WTC11 (cell line): ENCODE data around the gene ZBTB47. TPM values are rescaled to one million over a fixed set of nuclear protein-coding genes. Genes with fewer than 3 reads are reported as not detected.

Source experiments
- ATAC-seq: fragments of 200-7000 bp; cut with Tn5 transposase; 2 replicates; pipeline ENCODE4 v1.10.0; 2021; ENCODE audit warnings: mild to moderate bottlenecking, moderate library complexity
- CTCF ChIA-PET: fragments of 300-600 bp; sonication (Branson Sonifier 250); formaldehyde crosslinking; loops from one replicate; lab custom pipeline; 2021; ENCODE audit warnings: antibody characterized with exemption; lab: Charles Lee
- POLR2A ChIA-PET: fragments of 350-600 bp; sonication (Branson Sonifier 250); formaldehyde crosslinking; loops from one replicate; lab custom pipeline; 2021; ENCODE audit warnings: antibody characterized with exemption; lab: Charles Lee
- DNase-seq: peaks from one replicate; pipeline ENCODE4 v3.0.0; 2021; ENCODE audit warnings: low spot score
- H3K27ac Mint-ChIP-seq: 2 replicates; pipeline ENCODE4 v1.8.0; 2021; ENCODE audit warnings: mixed read lengths
- H3K27me3 Mint-ChIP-seq: 2 replicates; pipeline ENCODE4 v1.8.0; 2021; ENCODE audit warnings: low read depth, mild to moderate bottlenecking, moderate library complexity, mixed read lengths
- H3K36me3 Mint-ChIP-seq: 2 replicates; pipeline ENCODE4 v1.8.0; 2021; ENCODE audit warnings: mixed read lengths
- H3K4me1 Mint-ChIP-seq: 2 replicates; pipeline ENCODE4 v1.8.0; 2022; ENCODE audit warnings: mixed read lengths
- H3K4me3 Mint-ChIP-seq: 2 replicates; pipeline ENCODE4 v1.8.0; 2021; ENCODE audit warnings: mild to moderate bottlenecking, moderate library complexity, mixed read lengths
- H3K9me3 Mint-ChIP-seq: 2 replicates; pipeline ENCODE4 v1.8.0; 2021; ENCODE audit warnings: mixed read lengths
- CREM ChIP-seq: sonication (generic); formaldehyde crosslinking; IDR thresholded peaks from 2 replicates; pipeline ENCODE4 v1.8.1; 2022; ENCODE audit warnings: mild to moderate bottlenecking, missing genetic modification reagents, moderate library complexity
- ELF4 ChIP-seq: sonication (generic); formaldehyde crosslinking; IDR thresholded peaks from 2 replicates; pipeline ENCODE4 v1.8.1; 2022; ENCODE audit warnings: low read depth, mild to moderate bottlenecking, moderate library complexity, missing genetic modification reagents
- ESRRA ChIP-seq: sonication (generic); formaldehyde crosslinking; IDR thresholded peaks from 2 replicates; pipeline ENCODE4 v1.8.1; 2022; ENCODE audit warnings: mild to moderate bottlenecking, missing genetic modification reagents, borderline replicate concordance
- GTF2I ChIP-seq: fragments of 250-450 bp; sonication (Bioruptor Pico); conservative IDR thresholded peaks from 2 replicates; pipeline ENCODE4 v1.4.0; 2021; ENCODE audit warnings: mild to moderate bottlenecking
- HMGA2 ChIP-seq: fragments of 250-450 bp; sonication (Bioruptor Pico); IDR thresholded peaks from 2 replicates; pipeline ENCODE4 v1.4.0; 2021; ENCODE audit warnings: mild to moderate bottlenecking, moderate library complexity
- NFATC4 ChIP-seq: fragments of 250-450 bp; sonication (Bioruptor Pico); IDR thresholded peaks from 2 replicates; pipeline ENCODE4 v1.9.0; 2021; ENCODE audit warnings: mild to moderate bottlenecking
- NR2C2 ChIP-seq: sonication (generic); formaldehyde crosslinking; IDR thresholded peaks from 2 replicates; pipeline ENCODE4 v1.8.0; 2022; ENCODE audit warnings: mild to moderate bottlenecking, missing genetic modification reagents
- PRRX2 ChIP-seq: fragments of 250-450 bp; sonication (Bioruptor Pico); IDR thresholded peaks from 2 replicates; pipeline ENCODE4 v1.8.0; 2021; ENCODE audit warnings: mild to moderate bottlenecking
- RELA ChIP-seq: sonication (generic); formaldehyde crosslinking; IDR thresholded peaks from 2 replicates; pipeline ENCODE4 v1.8.1; 2022; ENCODE audit warnings: missing genetic modification reagents, mild to moderate bottlenecking, borderline replicate concordance
- SMAD4 ChIP-seq: sonication (generic); formaldehyde crosslinking; IDR thresholded peaks from 2 replicates; pipeline ENCODE4 v1.8.0; 2022; ENCODE audit warnings: mild to moderate bottlenecking, missing genetic modification reagents
- TEAD4 ChIP-seq: sonication (generic); formaldehyde crosslinking; IDR thresholded peaks from 2 replicates; pipeline ENCODE4 v1.8.0; 2022; ENCODE audit warnings: mild to moderate bottlenecking, missing genetic modification reagents
- TP53 ChIP-seq: sonication (generic); formaldehyde crosslinking; IDR thresholded peaks from 2 replicates; pipeline ENCODE4 v1.8.1; 2023; ENCODE audit warnings: mild to moderate bottlenecking, missing genetic modification reagents
- ZNF263 ChIP-seq: sonication (generic); formaldehyde crosslinking; IDR thresholded peaks from 2 replicates; pipeline ENCODE4 v1.8.1; 2022; ENCODE audit warnings: low read depth, mild to moderate bottlenecking, moderate library complexity, missing genetic modification reagents
- ZNF317 ChIP-seq: sonication (generic); formaldehyde crosslinking; IDR thresholded peaks from 2 replicates; pipeline ENCODE4 v1.8.1; 2023; ENCODE audit warnings: low read depth, mild to moderate bottlenecking, moderate library complexity, missing genetic modification reagents, borderline replicate concordance
- ZNF396 ChIP-seq: fragments of 250-450 bp; sonication (Bioruptor Pico); IDR thresholded peaks from 2 replicates; pipeline ENCODE4 v1.8.0; 2021; ENCODE audit warnings: mild to moderate bottlenecking, moderate library complexity, borderline replicate concordance
- ZNF416 ChIP-seq: fragments of 250-450 bp; sonication (Bioruptor Pico); IDR thresholded peaks from 2 replicates; pipeline ENCODE4 v1.9.0; 2021; ENCODE audit warnings: mild to moderate bottlenecking, inconsistent platforms
- ZNF671 ChIP-seq: fragments of 250-450 bp; sonication (Bioruptor Pico); IDR thresholded peaks from 2 replicates; pipeline ENCODE4 v1.8.0; 2021; ENCODE audit warnings: mild to moderate bottlenecking
- total RNA-seq: library from RNA; stranded (reverse); gene quantifications from 3 replicates; pipeline ENCODE4 v1.2.3, GENCODE V29; 2021
- TF ChIP-seq, protein P1 (sequence below): sonication (generic); formaldehyde crosslinking; IDR thresholded peaks from 2 replicates; pipeline ENCODE4 v1.8.1; 2022; ENCODE audit warnings: mild to moderate bottlenecking, missing genetic modification reagents, moderate library complexity, borderline replicate concordance
- TF ChIP-seq, protein P2 (sequence below): sonication (generic); formaldehyde crosslinking; IDR thresholded peaks from 2 replicates; pipeline ENCODE4 v1.8.0; 2023; ENCODE audit warnings: missing genetic modification reagents, mild to moderate bottlenecking, borderline replicate concordance
- TF ChIP-seq, protein P3 (sequence below): sonication (generic); formaldehyde crosslinking; IDR thresholded peaks from 2 replicates; pipeline ENCODE4 v1.8.0; 2023; ENCODE audit warnings: mild to moderate bottlenecking, missing genetic modification reagents
- TF ChIP-seq, protein P4 (sequence below): fragments of 250-450 bp; sonication (Bioruptor Pico); IDR thresholded peaks from 2 replicates; pipeline ENCODE4 v1.9.0; 2021; ENCODE audit warnings: mild to moderate bottlenecking
- TF ChIP-seq, protein P5 (sequence below): fragments of 250-450 bp; sonication (Bioruptor Pico); IDR thresholded peaks from 2 replicates; pipeline ENCODE4 v1.8.0; 2021; ENCODE audit warnings: mild to moderate bottlenecking
- TF ChIP-seq, protein P6 (sequence below): sonication (generic); formaldehyde crosslinking; IDR thresholded peaks from 2 replicates; pipeline ENCODE4 v1.8.1; 2022; ENCODE audit warnings: mild to moderate bottlenecking, moderate library complexity, missing genetic modification reagents

The ZBTB47 gene
- total RNA-seq, 1 experiment from 2014 or later, result 5.2 TPM

DNA sequence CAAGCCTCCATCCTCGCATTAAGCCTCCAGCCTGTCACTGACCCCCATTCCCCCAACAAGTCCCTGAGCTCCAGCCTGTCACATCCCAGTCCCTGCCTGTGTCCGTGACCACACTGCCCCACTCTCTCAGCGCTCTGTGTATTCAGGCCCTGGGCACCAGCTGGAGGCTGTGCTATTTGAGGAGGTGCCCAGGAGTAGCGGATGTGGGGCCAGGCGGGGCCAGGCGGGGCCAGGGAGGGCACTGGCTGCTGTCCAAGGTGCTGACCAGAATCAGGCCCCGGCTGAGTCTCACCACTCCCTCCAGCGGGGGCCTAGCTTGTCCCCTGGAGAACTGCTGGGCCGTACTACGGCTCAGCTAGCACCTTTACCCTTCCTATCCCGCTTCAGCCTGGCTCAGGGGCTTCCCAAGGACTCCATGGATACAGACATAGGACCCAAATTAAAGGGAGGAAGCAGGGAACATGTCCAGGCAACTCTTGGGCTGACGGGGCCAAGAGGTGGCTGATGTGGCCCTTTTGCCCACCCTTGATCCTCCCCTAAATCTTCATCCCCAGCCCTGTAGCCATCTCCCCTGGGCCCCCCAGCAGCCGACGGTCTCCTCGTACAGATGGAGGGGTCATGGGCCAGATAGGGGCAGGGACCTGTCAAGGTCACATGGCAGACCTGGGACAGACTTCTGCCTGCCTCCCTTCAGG, 48.0 kb downstream of the ZBTB47 start (continued):
- peak; percentile 71; the same call in 1 of the 2 replicates for TF ChIP-seq TEAD4 (CRISPR knock-in tag)
- TF ChIP-seq, protein P1, sequence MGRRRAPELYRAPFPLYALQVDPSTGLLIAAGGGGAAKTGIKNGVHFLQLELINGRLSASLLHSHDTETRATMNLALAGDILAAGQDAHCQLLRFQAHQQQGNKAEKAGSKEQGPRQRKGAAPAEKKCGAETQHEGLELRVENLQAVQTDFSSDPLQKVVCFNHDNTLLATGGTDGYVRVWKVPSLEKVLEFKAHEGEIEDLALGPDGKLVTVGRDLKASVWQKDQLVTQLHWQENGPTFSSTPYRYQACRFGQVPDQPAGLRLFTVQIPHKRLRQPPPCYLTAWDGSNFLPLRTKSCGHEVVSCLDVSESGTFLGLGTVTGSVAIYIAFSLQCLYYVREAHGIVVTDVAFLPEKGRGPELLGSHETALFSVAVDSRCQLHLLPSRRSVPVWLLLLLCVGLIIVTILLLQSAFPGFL, result peak; percentile 72; the same call in 1 of the 2 replicates
- TF ChIP-seq, protein P2, sequence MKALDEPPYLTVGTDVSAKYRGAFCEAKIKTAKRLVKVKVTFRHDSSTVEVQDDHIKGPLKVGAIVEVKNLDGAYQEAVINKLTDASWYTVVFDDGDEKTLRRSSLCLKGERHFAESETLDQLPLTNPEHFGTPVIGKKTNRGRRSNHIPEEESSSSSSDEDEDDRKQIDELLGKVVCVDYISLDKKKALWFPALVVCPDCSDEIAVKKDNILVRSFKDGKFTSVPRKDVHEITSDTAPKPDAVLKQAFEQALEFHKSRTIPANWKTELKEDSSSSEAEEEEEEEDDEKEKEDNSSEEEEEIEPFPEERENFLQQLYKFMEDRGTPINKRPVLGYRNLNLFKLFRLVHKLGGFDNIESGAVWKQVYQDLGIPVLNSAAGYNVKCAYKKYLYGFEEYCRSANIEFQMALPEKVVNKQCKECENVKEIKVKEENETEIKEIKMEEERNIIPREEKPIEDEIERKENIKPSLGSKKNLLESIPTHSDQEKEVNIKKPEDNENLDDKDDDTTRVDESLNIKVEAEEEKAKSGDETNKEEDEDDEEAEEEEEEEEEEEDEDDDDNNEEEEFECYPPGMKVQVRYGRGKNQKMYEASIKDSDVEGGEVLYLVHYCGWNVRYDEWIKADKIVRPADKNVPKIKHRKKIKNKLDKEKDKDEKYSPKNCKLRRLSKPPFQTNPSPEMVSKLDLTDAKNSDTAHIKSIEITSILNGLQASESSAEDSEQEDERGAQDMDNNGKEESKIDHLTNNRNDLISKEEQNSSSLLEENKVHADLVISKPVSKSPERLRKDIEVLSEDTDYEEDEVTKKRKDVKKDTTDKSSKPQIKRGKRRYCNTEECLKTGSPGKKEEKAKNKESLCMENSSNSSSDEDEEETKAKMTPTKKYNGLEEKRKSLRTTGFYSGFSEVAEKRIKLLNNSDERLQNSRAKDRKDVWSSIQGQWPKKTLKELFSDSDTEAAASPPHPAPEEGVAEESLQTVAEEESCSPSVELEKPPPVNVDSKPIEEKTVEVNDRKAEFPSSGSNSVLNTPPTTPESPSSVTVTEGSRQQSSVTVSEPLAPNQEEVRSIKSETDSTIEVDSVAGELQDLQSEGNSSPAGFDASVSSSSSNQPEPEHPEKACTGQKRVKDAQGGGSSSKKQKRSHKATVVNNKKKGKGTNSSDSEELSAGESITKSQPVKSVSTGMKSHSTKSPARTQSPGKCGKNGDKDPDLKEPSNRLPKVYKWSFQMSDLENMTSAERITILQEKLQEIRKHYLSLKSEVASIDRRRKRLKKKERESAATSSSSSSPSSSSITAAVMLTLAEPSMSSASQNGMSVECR, result peak; percentile 95; the same call in 1 of the 2 replicates
- TF ChIP-seq ESRRA, result peak; percentile 84; the same call in 1 of the 2 replicates
- no peak for TF ChIP-seq ZNF416 (CRISPR knock-in tag)
- TF ChIP-seq NR2C2 (CRISPR knock-in tag), result peak; percentile 54; the same call in 1 of the 2 replicates
- TF ChIP-seq, protein P3, sequence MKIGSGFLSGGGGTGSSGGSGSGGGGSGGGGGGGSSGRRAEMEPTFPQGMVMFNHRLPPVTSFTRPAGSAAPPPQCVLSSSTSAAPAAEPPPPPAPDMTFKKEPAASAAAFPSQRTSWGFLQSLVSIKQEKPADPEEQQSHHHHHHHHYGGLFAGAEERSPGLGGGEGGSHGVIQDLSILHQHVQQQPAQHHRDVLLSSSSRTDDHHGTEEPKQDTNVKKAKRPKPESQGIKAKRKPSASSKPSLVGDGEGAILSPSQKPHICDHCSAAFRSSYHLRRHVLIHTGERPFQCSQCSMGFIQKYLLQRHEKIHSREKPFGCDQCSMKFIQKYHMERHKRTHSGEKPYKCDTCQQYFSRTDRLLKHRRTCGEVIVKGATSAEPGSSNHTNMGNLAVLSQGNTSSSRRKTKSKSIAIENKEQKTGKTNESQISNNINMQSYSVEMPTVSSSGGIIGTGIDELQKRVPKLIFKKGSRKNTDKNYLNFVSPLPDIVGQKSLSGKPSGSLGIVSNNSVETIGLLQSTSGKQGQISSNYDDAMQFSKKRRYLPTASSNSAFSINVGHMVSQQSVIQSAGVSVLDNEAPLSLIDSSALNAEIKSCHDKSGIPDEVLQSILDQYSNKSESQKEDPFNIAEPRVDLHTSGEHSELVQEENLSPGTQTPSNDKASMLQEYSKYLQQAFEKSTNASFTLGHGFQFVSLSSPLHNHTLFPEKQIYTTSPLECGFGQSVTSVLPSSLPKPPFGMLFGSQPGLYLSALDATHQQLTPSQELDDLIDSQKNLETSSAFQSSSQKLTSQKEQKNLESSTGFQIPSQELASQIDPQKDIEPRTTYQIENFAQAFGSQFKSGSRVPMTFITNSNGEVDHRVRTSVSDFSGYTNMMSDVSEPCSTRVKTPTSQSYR (CRISPR knock-in tag), result peak; percentile 81; the same call in 1 of the 2 replicates
- TF ChIP-seq SMAD4, result peak; percentile 71; the same call in 1 of the 2 replicates
- TF ChIP-seq TP53 (CRISPR knock-in tag), result 0 out of 2 replicates have a peak, but pooled peaks have one; percentile 74
- TF ChIP-seq, protein P4, sequence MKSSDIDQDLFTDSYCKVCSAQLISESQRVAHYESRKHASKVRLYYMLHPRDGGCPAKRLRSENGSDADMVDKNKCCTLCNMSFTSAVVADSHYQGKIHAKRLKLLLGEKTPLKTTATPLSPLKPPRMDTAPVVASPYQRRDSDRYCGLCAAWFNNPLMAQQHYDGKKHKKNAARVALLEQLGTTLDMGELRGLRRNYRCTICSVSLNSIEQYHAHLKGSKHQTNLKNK, result no peak

DNA sequence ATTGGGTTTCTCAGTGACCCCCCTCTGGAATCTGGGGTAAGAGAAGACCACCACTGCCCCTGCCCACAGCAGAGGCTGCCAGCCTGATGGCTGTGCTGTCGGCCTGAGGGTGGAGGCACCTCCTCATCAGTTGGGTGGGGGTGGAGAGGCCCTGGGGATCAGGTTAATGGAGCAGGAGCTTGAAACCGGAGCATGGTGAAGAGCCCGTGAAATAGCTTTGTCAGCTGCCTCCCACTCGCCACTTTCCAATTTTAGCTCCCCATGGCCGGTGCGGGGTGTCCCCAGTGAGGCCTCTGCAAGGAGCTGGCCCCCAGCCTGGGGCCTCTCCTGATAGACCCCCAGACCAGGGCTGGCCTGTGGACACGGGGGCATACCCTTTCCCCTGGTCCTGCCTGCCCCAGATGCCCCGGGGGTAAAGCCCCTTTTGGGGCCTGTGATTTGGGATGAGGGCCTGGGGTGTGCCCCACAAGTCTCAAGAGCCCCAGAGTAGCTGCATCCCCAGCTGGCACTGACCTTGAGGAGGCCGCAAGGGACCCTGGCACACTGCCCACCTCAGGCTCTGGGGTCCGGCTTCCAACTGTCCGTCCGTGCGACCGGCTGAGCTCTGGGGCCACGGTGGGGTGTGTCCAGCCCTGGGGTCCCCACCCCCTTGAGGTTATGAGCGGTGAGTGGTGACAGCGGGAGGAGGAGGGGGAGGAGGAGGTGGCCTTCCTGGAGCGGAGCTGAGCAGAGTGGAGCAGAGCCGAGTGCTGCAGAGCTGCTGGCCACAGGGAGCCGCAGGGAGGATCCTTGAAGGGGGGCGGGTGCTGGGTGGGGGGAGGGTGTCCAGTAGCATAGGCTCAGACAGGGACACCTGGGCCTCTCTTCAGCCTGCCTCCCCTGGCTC, 48.8 kb downstream of the ZBTB47 start, which contains the start of gene HHATL:
Gene HHATL (minus strand): TSS at position 733 of the 886 bp plus-strand sequence. CDS start 1,972 bp downstream, outside the sequence.
- Mint-ChIP-seq H3K4me1 (peaks cover 8% of the 10 kb centered on the region), H3K27me3 (no peaks in the 10 kb centered on the region), H3K4me3 (no peak within 1 kb of the TSS), H3K36me3 (no peaks in the 10 kb centered on the region), H3K9me3 (no peaks in the 10 kb centered on the region), H3K27ac (no peak within 1 kb of the TSS)
- ChIA-PET CTCF (interaction anchor here (0.6 to 2.5 kb wide), 6 partner anchors 9 to 369 kb away, joined by 3 to 13 read pairs (median 7); no protein-coding TSS in a partner anchor), POLR2A (no interaction called here)
- ATAC-seq (no peak), DNase-seq (no peak)
- TF ChIP-seq ZNF317 (no peak), ZNF396 (CRISPR knock-in tag) (no peak), CREM (no peak), NFATC4 (CRISPR knock-in tag) (no peak), ELF4 (CRISPR knock-in tag) (no peak), ZNF671 (CRISPR knock-in tag) (no peak), PRRX2 (CRISPR knock-in tag) (no peak), RELA (CRISPR knock-in tag) (no peak), HMGA2 (CRISPR knock-in tag) (no peak), ZNF263 (CRISPR knock-in tag) (no peak), GTF2I (no peak)
- TF ChIP-seq, protein P5, sequence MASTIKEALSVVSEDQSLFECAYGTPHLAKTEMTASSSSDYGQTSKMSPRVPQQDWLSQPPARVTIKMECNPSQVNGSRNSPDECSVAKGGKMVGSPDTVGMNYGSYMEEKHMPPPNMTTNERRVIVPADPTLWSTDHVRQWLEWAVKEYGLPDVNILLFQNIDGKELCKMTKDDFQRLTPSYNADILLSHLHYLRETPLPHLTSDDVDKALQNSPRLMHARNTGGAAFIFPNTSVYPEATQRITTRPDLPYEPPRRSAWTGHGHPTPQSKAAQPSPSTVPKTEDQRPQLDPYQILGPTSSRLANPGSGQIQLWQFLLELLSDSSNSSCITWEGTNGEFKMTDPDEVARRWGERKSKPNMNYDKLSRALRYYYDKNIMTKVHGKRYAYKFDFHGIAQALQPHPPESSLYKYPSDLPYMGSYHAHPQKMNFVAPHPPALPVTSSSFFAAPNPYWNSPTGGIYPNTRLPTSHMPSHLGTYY (CRISPR knock-in tag), result no peak
- TF ChIP-seq, protein P6, sequence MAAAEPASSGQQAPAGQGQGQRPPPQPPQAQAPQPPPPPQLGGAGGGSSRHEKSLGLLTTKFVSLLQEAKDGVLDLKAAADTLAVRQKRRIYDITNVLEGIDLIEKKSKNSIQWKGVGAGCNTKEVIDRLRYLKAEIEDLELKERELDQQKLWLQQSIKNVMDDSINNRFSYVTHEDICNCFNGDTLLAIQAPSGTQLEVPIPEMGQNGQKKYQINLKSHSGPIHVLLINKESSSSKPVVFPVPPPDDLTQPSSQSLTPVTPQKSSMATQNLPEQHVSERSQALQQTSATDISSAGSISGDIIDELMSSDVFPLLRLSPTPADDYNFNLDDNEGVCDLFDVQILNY, result no peak
- TF ChIP-seq, protein P1, result no peak
